GM13977 (cell line): ENCODE data around the gene WSCD1.

ENCODE experiments used
- DNase-seq: peaks from one replicate; pipeline ENCODE4 v3.0.0; 2012; ENCODE audit warnings: low spot score
- in situ Hi-C: fragments of 300-500 bp; cut with MboI; formaldehyde crosslinking; loops from one replicate; pipeline ENCODE4 v1.12.0; 2022; ENCODE audit warnings: low sequenced_read_pairs, low pct_unique_long_range_greater_than_20kb, mixed read lengths, inconsistent platforms; ENCODE audit not compliant: unreplicated experiment
- TF ChIP-seq, protein P1 (sequence below): IDR thresholded peaks from 2 replicates; pipeline ENCODE4 v1.5.1; 2012; ENCODE audit warnings: mild to moderate bottlenecking, control low read depth; ENCODE audit not compliant: insufficient read depth; ENCODE audit errors: extremely low read depth, missing control alignments

Gene WSCD1

DNA sequence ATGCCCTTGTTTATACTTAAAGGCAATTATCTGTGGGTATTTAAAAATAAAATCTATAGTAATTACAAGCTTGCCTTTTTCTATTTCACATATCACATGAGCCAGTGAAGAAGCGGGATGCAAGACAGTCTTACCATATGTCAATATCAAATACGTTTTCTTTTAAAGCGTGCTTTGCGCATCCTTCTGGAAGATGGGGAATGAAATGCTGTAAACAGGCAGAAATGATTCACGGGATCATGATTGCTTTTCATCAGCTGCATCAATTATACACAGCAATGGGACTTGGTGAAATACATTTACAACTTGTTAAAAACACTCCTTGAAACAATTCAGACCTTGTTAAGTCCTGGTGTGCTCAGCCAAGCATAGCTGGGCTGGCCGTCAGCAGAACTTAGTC is 72.5 kb downstream of the WSCD1 start:
- DNase-seq, result no peak
- TF ChIP-seq, protein P1, sequence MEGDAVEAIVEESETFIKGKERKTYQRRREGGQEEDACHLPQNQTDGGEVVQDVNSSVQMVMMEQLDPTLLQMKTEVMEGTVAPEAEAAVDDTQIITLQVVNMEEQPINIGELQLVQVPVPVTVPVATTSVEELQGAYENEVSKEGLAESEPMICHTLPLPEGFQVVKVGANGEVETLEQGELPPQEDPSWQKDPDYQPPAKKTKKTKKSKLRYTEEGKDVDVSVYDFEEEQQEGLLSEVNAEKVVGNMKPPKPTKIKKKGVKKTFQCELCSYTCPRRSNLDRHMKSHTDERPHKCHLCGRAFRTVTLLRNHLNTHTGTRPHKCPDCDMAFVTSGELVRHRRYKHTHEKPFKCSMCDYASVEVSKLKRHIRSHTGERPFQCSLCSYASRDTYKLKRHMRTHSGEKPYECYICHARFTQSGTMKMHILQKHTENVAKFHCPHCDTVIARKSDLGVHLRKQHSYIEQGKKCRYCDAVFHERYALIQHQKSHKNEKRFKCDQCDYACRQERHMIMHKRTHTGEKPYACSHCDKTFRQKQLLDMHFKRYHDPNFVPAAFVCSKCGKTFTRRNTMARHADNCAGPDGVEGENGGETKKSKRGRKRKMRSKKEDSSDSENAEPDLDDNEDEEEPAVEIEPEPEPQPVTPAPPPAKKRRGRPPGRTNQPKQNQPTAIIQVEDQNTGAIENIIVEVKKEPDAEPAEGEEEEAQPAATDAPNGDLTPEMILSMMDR, result no peak
- in situ Hi-C loops, result no loop called here

DNA sequence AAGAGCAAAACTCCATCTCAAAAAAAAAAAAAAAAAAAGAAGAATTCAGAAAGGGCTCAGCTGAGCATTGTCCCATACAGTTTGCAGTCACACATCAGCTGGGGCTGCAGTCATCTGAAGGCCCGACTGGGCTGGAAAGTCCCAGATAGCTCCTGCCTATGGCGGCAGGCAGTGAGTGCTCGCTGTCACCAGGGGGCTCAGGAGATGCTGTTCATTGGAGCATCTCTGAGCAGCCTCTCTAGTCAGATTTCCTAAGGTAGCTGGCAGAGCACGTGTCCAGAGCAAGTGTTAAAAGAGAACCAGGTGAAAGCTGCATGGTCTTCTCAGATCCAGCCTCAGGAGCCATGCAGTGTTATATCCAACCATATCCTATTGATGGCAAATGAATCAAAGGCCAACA is 75.8 kb downstream of the WSCD1 start:
- in situ Hi-C loops, result no loop called here
- TF ChIP-seq, protein P1, result no peak
- DNase-seq, result no peak

DNA sequence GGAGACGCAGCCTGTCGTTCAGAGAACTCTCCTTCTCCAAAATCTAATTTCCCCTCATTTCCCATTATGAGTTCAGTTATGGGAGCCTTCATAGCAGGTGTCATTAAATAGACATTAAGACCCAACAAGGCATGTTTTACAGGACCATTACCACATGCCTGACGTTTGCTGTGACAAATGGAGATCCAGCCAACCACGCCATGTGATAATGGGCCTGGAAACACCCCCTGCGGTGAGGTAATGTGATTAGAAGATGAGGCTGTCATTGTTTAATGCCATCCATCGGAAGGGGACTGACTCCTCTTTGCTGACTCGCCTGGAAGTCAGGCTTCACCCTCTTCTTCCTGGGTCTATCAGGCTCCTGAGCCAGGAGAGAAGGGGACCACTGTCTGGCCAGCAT is 76.9 kb downstream of the WSCD1 start:
- in situ Hi-C loops, result no loop called here
- TF ChIP-seq, protein P1, result no peak
- DNase-seq, result no peak

DNA sequence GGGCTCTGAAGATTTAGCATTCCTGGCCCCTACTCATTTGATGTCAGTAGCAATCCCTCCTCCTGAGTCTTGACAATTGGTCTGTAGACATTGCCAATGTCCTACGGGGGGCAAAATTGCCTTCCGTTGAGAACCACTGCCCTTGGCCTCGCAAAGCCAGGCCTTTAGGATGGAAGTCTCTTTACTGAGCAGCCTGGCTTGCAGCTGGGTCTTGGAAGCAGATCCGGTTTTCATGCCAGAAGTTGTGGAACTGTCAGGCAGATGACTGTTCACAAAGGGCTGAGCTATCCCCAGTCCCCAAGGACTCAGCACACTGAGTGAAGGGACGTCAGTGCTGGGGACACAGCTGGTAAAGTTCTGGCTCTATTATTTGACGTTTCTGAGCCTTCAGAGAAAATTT is 83.2 kb downstream of the WSCD1 start:
- TF ChIP-seq, protein P1, result no peak
- in situ Hi-C loops, result no loop called here
- no peak for DNase-seq

DNA sequence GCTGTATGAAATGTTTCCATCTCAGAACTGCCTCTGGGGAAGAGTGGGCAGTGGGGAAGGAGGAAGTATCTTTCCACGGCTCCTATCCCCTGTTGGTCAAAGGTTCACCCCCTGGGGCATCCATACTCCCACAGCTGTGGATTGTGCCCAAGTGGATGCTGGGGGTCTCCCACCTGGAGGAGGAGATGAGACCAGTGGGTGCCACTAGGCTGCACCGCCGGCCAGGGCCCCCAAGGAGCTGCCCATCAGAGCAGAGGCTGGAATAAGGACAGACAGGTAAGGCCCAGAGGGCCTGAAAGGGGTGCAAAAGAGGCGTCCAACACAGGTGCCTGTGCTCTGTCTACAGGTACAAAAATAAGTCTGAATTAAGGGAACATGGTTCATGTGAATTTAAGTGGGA is 87.5 kb downstream of the WSCD1 start:
- DNase-seq, result no peak
- in situ Hi-C loops, result no loop called here
- TF ChIP-seq, protein P1, result no peak

DNA sequence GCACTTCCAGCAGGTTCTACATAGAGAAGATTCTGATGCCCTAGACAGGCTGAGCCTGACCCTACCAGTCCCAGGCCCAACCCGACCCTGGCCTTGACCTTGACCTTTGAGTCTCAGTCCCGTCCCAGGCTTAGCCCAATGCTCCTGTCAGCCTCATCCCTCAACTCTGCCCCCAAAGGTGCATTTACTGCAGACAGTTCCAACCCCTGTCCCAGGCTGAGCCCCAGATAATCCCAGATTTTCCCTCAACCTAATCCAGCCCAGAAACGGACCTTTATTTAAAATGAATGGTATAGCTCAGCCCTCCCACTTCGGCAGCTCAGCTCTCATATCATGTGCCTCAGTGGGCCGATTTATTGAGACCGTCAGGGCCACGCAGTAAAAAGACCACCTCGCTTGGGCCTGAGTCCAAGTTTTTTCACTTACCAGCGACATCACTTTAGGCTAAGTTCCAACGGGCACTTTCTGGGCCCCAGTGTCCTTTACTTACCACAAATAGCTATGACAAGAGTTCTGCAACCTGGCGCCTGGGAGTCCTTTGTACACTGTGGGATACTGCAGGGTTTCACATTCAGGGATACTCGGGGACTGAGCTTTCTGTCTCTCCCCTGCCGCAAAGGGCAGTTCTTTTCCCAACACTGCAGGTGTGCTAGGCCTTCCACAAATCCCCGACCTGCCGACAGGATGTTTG is 89.5 kb downstream of the WSCD1 start:
- TF ChIP-seq, protein P1, result no peak

DNA sequence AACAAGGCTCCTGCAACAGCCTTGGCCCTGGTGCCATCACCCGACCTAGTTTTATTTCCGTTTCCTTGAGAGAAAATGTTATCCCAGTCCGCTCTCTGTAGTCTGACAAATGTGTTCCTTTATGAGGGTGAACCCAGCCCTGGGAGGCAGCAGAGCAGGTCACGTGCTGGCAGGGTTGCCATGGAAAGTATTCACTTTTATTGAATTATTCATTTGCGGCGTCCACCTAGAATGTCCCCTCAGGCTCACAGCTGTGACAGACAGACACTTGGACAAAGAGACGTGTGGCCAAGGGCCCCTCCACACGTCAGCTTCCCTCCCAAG is 90.0 kb downstream of the WSCD1 start:
- TF ChIP-seq, protein P1, result no peak
- in situ Hi-C loops, result no loop called here
- DNase-seq, result no peak

More for the DNA sequence above, 89.5 kb downstream of the WSCD1 start:
- DNase-seq, result no peak
- in situ Hi-C loops, result no loop called here
